Measurements from ENCODE around the gene SLC25A12. TPM values are rescaled to one million over a fixed set of nuclear protein-coding genes. Genes with fewer than 3 reads are reported as not detected.
A peak's percentile ranks its signal among the peaks of the same experiment; 100 is the strongest.

Gene SLC25A12
- total and polyA plus RNA-seq, 2 of the 13 experiments (the other 11 are each of a cell fraction or from before 2014, with no cell fraction given): 8.1 to 15.9 TPM

DNA sequence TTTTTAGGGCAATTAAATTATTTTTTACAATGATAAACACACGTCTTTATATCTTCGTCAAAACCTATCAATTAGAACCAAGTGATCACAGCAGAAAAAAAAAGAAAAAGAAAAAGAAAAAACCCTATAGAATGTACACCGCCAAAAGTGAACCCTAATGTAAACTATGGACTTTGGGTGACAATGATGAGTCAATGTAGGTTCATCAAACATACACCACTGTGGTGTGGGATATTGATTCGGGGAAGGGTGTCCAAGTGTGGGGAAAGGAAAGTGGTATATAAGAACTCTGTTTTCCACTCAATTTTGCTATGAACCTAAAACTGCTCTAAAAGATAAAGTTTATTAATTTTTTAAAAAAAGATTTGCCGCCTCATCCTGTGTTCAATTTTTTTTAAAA, 121.7 kb downstream of the SLC25A12 start (continued):
- TF ChIP-seq SNRNP70 (IDR thresholded peaks at IDR 0.05; ENCODE audit: low read depth, low read length) (no peak), HDAC6 (IDR thresholded peaks at IDR 0.05; ENCODE audit: low read depth, low read length) (no peak), GTF2F1 (IDR thresholded peaks at IDR 0.05; ENCODE audit: low read length) (no peak), JUND (CRISPR knock-in tag; IDR thresholded peaks at IDR 0.05) (peak; percentile 86; the same call in 1 of the 2 replicates), TCF12 (IDR thresholded peaks at IDR 0.05) (no peak), TCF12 (CRISPR knock-in tag; IDR thresholded peaks at IDR 0.05) (no peak), RFXAP (CRISPR knock-in tag; IDR thresholded peaks at IDR 0.05; ENCODE audit: borderline replicate concordance) (no peak), MEIS2 (CRISPR knock-in tag; IDR thresholded peaks at IDR 0.05) (no peak), ZNF564 (CRISPR knock-in tag; IDR thresholded peaks at IDR 0.05) (no peak), ZNF569 (CRISPR knock-in tag; IDR thresholded peaks at IDR 0.05; ENCODE audit: borderline replicate concordance) (no peak), ISL2 (CRISPR knock-in tag; IDR thresholded peaks at IDR 0.05) (no peak; the same call in 1 of the 2 replicates)
- TF ChIP-seq, protein P1, sequence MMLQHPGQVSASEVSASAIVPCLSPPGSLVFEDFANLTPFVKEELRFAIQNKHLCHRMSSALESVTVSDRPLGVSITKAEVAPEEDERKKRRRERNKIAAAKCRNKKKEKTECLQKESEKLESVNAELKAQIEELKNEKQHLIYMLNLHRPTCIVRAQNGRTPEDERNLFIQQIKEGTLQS (CRISPR knock-in tag; IDR thresholded peaks at IDR 0.05): peak; percentile 85
- TF ChIP-seq, protein P2, sequence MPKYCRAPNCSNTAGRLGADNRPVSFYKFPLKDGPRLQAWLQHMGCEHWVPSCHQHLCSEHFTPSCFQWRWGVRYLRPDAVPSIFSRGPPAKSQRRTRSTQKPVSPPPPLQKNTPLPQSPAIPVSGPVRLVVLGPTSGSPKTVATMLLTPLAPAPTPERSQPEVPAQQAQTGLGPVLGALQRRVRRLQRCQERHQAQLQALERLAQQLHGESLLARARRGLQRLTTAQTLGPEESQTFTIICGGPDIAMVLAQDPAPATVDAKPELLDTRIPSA (CRISPR knock-in tag; IDR thresholded peaks at IDR 0.05; ENCODE audit: borderline replicate concordance): no peak
- TF ChIP-seq, protein P3, sequence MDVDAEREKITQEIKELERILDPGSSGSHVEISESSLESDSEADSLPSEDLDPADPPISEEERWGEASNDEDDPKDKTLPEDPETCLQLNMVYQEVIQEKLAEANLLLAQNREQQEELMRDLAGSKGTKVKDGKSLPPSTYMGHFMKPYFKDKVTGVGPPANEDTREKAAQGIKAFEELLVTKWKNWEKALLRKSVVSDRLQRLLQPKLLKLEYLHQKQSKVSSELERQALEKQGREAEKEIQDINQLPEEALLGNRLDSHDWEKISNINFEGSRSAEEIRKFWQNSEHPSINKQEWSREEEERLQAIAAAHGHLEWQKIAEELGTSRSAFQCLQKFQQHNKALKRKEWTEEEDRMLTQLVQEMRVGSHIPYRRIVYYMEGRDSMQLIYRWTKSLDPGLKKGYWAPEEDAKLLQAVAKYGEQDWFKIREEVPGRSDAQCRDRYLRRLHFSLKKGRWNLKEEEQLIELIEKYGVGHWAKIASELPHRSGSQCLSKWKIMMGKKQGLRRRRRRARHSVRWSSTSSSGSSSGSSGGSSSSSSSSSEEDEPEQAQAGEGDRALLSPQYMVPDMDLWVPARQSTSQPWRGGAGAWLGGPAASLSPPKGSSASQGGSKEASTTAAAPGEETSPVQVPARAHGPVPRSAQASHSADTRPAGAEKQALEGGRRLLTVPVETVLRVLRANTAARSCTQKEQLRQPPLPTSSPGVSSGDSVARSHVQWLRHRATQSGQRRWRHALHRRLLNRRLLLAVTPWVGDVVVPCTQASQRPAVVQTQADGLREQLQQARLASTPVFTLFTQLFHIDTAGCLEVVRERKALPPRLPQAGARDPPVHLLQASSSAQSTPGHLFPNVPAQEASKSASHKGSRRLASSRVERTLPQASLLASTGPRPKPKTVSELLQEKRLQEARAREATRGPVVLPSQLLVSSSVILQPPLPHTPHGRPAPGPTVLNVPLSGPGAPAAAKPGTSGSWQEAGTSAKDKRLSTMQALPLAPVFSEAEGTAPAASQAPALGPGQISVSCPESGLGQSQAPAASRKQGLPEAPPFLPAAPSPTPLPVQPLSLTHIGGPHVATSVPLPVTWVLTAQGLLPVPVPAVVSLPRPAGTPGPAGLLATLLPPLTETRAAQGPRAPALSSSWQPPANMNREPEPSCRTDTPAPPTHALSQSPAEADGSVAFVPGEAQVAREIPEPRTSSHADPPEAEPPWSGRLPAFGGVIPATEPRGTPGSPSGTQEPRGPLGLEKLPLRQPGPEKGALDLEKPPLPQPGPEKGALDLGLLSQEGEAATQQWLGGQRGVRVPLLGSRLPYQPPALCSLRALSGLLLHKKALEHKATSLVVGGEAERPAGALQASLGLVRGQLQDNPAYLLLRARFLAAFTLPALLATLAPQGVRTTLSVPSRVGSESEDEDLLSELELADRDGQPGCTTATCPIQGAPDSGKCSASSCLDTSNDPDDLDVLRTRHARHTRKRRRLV (CRISPR knock-in tag; IDR thresholded peaks at IDR 0.05): no peak
- TF ChIP-seq, protein P4, sequence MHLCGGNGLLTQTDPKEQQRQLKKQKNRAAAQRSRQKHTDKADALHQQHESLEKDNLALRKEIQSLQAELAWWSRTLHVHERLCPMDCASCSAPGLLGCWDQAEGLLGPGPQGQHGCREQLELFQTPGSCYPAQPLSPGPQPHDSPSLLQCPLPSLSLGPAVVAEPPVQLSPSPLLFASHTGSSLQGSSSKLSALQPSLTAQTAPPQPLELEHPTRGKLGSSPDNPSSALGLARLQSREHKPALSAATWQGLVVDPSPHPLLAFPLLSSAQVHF (CRISPR knock-in tag; IDR thresholded peaks at IDR 0.05): no peak
- TF ChIP-seq, protein P5, sequence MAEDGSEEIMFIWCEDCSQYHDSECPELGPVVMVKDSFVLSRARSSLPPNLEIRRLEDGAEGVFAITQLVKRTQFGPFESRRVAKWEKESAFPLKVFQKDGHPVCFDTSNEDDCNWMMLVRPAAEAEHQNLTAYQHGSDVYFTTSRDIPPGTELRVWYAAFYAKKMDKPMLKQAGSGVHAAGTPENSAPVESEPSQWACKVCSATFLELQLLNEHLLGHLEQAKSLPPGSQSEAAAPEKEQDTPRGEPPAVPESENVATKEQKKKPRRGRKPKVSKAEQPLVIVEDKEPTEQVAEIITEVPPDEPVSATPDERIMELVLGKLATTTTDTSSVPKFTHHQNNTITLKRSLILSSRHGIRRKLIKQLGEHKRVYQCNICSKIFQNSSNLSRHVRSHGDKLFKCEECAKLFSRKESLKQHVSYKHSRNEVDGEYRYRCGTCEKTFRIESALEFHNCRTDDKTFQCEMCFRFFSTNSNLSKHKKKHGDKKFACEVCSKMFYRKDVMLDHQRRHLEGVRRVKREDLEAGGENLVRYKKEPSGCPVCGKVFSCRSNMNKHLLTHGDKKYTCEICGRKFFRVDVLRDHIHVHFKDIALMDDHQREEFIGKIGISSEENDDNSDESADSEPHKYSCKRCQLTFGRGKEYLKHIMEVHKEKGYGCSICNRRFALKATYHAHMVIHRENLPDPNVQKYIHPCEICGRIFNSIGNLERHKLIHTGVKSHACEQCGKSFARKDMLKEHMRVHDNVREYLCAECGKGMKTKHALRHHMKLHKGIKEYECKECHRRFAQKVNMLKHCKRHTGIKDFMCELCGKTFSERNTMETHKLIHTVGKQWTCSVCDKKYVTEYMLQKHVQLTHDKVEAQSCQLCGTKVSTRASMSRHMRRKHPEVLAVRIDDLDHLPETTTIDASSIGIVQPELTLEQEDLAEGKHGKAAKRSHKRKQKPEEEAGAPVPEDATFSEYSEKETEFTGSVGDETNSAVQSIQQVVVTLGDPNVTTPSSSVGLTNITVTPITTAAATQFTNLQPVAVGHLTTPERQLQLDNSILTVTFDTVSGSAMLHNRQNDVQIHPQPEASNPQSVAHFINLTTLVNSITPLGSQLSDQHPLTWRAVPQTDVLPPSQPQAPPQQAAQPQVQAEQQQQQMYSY (CRISPR knock-in tag; IDR thresholded peaks at IDR 0.05): no peak
- TF ChIP-seq, protein P6, sequence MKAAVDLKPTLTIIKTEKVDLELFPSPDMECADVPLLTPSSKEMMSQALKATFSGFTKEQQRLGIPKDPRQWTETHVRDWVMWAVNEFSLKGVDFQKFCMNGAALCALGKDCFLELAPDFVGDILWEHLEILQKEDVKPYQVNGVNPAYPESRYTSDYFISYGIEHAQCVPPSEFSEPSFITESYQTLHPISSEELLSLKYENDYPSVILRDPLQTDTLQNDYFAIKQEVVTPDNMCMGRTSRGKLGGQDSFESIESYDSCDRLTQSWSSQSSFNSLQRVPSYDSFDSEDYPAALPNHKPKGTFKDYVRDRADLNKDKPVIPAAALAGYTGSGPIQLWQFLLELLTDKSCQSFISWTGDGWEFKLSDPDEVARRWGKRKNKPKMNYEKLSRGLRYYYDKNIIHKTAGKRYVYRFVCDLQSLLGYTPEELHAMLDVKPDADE (CRISPR knock-in tag; IDR thresholded peaks at IDR 0.05): no peak
- TF ChIP-seq, protein P7, sequence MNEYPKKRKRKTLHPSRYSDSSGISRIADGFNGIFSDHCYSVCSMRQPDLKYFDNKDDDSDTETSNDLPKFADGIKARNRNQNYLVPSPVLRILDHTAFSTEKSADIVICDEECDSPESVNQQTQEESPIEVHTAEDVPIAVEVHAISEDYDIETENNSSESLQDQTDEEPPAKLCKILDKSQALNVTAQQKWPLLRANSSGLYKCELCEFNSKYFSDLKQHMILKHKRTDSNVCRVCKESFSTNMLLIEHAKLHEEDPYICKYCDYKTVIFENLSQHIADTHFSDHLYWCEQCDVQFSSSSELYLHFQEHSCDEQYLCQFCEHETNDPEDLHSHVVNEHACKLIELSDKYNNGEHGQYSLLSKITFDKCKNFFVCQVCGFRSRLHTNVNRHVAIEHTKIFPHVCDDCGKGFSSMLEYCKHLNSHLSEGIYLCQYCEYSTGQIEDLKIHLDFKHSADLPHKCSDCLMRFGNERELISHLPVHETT (CRISPR knock-in tag; conservative IDR thresholded peaks at IDR 0.05): no peak
